ENCODE results near the gene SYT2.

- TF ChIP-seq CTCF (IDR thresholded peaks at IDR 0.05) (no peak), POLR2A (IDR thresholded peaks at IDR 0.05) (no peak), EP300 (IDR thresholded peaks at IDR 0.05) (no peak)
Observed at GRCh38 chr1:202586018-202586821, 124.0 kb downstream of the SYT2 start.
